GM12873 (cell line): ENCODE results near the gene ABLIM1.

Experiments
- TF ChIP-seq, protein P1 (sequence below): IDR thresholded peaks from 2 replicates; pipeline ENCODE4 v1.5.1; 2012; ENCODE audit warnings: low read depth, mild to moderate bottlenecking, moderate library complexity, low read length, control low read depth; ENCODE audit not compliant: insufficient read depth; ENCODE audit errors: missing control alignments

The ABLIM1 gene

DNA sequence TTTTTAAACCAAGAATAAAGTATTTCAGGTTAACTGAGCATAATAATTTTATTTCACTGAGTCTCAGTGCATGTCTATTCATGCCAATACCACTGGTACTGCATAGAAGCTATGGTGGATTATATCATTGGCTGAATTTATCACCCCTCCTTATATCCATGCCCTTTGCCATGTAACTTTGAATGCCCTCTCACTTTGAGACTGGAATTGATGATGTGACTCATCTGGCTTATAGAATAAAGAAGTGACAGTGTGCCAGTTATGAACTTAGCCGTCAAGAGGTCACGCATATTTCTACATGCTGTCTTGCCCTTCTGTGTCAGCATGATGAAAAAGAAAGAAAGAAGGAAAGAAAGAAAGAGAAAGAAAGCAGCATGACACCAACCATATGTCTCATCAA lies 20.7 kb upstream of the ABLIM1 start:
- TF ChIP-seq, protein P1, sequence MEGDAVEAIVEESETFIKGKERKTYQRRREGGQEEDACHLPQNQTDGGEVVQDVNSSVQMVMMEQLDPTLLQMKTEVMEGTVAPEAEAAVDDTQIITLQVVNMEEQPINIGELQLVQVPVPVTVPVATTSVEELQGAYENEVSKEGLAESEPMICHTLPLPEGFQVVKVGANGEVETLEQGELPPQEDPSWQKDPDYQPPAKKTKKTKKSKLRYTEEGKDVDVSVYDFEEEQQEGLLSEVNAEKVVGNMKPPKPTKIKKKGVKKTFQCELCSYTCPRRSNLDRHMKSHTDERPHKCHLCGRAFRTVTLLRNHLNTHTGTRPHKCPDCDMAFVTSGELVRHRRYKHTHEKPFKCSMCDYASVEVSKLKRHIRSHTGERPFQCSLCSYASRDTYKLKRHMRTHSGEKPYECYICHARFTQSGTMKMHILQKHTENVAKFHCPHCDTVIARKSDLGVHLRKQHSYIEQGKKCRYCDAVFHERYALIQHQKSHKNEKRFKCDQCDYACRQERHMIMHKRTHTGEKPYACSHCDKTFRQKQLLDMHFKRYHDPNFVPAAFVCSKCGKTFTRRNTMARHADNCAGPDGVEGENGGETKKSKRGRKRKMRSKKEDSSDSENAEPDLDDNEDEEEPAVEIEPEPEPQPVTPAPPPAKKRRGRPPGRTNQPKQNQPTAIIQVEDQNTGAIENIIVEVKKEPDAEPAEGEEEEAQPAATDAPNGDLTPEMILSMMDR = no peak

DNA sequence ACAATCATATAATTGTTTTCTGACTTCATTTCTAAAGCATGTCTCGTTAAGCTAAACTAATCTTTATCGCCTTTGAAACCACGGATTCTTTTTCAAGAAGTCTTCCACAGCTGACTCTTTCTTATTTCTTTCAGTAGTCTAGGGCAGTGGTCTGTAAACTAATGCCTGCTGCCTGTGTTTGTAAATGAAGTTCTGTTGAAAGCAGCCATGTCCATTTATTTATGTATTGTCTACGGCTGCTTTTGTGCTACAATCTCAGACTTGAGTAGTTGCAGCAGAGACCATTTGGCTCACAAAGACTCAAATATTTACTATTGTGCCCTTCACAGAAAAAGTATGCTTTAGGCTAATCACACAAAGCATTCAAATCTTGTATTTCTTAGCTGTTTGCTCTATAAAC lies 20.3 kb upstream of the ABLIM1 start:
- TF ChIP-seq, protein P1 = no peak

DNA sequence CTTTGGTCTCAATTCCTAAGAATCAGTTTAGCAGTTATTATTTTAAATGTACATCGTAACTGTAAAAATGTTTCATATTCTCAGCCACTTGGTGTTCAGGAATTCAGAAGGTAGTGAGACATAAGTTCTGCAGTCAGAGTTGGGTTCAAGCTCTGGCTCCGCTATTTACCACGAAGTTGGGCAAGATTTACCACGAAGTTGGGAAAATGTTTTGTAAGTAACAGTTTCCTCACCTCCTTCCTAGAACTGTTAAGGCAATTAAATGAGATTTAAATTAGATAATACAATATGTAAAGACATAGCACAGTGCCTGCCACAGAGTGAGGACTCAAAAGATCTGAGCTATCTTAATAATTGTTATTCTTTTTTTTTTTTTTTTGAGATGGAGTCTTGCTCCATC lies 16.3 kb upstream of the ABLIM1 start:
- TF ChIP-seq, protein P1 = no peak

DNA sequence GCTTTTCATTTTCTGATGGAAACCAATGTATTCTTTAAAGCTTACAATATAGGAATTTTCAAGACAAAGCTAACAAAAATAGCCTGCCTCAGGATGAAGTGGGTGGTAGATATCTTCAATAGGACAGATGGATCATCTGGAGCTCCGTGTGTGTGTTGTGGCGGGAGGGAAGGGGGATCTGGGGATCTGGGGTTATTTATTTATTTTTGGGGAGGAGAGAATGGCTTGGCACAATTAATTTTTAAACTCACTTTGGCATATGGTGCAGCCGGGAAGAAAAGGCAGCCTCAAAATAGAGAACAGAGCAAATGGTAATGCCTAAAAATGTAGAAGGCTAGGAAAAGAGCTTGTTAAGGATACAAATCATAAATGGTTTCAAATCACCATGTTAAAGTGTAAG lies 11.6 kb upstream of the ABLIM1 start:
- TF ChIP-seq, protein P1 = no peak

DNA sequence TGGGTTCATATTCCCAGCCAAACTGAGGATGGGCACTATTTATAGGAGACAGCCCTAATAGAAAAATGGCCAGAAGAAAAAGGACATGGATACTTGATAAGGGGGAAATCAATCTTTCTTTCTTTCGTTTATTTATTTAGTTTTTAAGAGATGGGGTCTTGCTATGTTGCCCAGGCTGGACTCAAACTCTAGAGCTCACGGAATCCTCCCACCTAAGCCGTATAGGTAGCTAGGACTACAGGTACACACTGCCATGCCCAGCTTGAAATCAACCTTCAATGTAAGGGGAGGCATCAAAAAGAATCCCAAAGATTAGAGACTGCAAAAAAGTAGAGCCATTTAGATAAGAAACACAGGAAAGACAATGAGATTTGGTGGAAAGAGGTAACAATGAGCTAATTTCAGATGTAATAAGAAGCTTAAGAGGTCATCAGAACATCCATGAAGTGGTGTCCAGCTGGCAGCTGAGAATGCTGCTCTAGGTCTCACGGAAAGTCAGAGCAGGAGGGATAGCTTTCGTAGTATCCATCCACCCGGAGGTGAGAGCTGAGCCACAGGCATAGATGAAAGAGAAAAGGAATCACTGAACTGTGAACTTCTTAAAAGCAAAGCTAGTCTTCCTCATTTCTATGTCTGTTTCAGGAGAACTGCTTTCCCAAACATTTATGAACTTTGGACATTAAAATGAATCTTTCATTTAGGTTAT lies 10.5 kb upstream of the ABLIM1 start:
- TF ChIP-seq, protein P1 = no peak

DNA sequence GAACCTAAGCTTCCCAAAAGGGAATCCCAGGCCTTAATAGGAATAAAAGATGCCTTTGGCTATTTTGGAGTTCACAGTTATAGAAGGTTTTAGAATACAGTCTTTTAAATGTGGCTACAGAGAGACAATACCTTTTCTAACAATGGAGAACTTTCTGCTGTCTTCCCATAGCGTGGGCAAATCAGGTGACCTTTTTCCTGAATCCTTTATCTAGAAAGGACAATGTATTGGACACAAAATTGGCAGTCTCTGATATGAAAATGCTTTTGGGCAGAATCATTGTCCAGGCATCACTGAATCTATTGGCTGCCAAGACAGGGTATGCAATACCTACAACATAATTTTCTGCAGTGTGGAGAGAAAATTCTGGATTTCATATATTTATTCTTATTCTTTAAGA lies 7.8 kb upstream of the ABLIM1 start:
- TF ChIP-seq, protein P1 = no peak

DNA sequence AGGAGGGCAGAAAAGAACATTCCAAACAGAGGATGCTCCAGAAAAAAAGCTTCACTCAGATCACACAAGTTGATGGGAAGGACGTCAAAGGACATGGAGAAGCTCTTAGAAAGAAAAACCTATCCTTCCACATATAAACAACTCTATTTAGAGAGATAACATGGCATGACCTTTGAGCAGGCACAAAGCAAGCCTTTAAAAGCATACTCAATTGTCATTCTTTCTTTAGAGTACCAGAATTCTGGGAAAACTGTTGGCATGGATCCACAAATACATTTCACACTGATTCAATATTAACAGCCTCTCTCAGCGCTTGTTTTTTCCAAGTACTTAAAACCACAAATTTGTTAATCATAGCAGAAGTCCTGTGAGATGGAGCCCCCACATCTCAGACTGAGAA lies 7.3 kb upstream of the ABLIM1 start:
- TF ChIP-seq, protein P1 = no peak
